PC-9 (cell line): ENCODE results near the gene BLM. TPM values are rescaled to one million over a fixed set of nuclear protein-coding genes. Genes with fewer than 3 reads are reported as not detected.

Experiments
- BruUV-seq: library from RNA; stranded (reverse); fragments of 400-500 nt; replicated peaks from 2 replicates; lab custom pipeline; 2021; lab: Mats Ljungman, UMichigan
- CTCF ChIA-PET: fragments of 300-600 bp; sonication (Branson Sonifier 250); formaldehyde crosslinking; loops from one replicate; lab custom pipeline; 2022; ENCODE audit warnings: antibody characterized with exemption; lab: Charles Lee
- POLR2A ChIA-PET: fragments of 300-600 bp; sonication (Branson Sonifier 250); formaldehyde crosslinking; loops from one replicate; lab custom pipeline; 2022; ENCODE audit warnings: antibody characterized with exemption; ENCODE audit not compliant: unreplicated experiment; lab: Charles Lee
- DNase-seq, 2 experiments: peaks; one replicate each; pipeline versions ENCODE4 v3.0.0 to v3.0.0-alpha.2; 2015 to 2022; ENCODE audit warnings: mixed read lengths in 1 of 2
- H2AFZ ChIP-seq: fragments of 200-600 bp; sonication (generic); 2 replicates; pipeline ENCODE4 v1.8.1; 2017; ENCODE audit warnings: antibody characterized with exemption
- H3F3A ChIP-seq: fragments of 200-600 bp; sonication (generic); 2 replicates; pipeline ENCODE4 v1.8.1; 2017; ENCODE audit warnings: antibody characterized with exemption, mild to moderate bottlenecking, low read depth; ENCODE audit not compliant: insufficient read depth
- H3K27ac ChIP-seq: fragments of 200-600 bp; sonication (generic); 2 replicates; pipeline ENCODE4 v1.6.1; 2016; ENCODE audit warnings: mixed run types
- H3K27me3 ChIP-seq: fragments of 200-600 bp; sonication (generic); 2 replicates; pipeline ENCODE4 v1.6.1; 2016; ENCODE audit warnings: low read depth, mixed run types; ENCODE audit not compliant: insufficient read depth
- H3K36me3 ChIP-seq: fragments of 200-600 bp; sonication (generic); 2 replicates; pipeline ENCODE4 v1.6.1; 2016; ENCODE audit warnings: low read depth, mixed run types
- H3K4me1 ChIP-seq: fragments of 200-600 bp; sonication (generic); replicated peaks from 2 replicates; pipeline ENCODE4 v1.6.1; 2016; ENCODE audit warnings: mixed run types; ENCODE audit not compliant: insufficient read depth
- H3K4me2 ChIP-seq: fragments of 200-600 bp; sonication (generic); 2 replicates; pipeline ENCODE4 v1.6.1; 2017; ENCODE audit warnings: mixed run types
- H3K4me3 ChIP-seq: fragments of 200-600 bp; sonication (generic); 2 replicates; pipeline ENCODE4 v1.6.1; 2016; ENCODE audit warnings: mixed run types
- H3K79me2 ChIP-seq: fragments of 200-600 bp; sonication (generic); 2 replicates; pipeline ENCODE4 v1.6.1; 2017; ENCODE audit warnings: low read depth, mixed run types
- H3K9me2 ChIP-seq: fragments of 200-600 bp; sonication (generic); 2 replicates; pipeline ENCODE4 v1.8.1; 2017; ENCODE audit warnings: mild to moderate bottlenecking; ENCODE audit not compliant: insufficient read depth
- H3K9me3 ChIP-seq: fragments of 200-600 bp; sonication (generic); 2 replicates; pipeline ENCODE4 v1.8.1; 2016; ENCODE audit warnings: low read depth; ENCODE audit not compliant: insufficient read depth
- H4K20me1 ChIP-seq: fragments of 200-600 bp; sonication (generic); 2 replicates; pipeline ENCODE4 v1.8.1; 2017; ENCODE audit not compliant: insufficient read depth
- EZH2 ChIP-seq: fragments of 200-600 bp; sonication (generic); IDR thresholded peaks from 2 replicates; pipeline ENCODE4 v1.8.0; 2017; ENCODE audit warnings: antibody characterized with exemption, low read depth
- intact Hi-C: fragments of 100-400 bp; cut with micrococcal nuclease; formaldehyde crosslinking; loops from one replicate; pipeline ENCODE4 v1.10.0; 2022; ENCODE audit not compliant: unreplicated experiment
- total RNA-seq: library from RNA; stranded (reverse); gene quantifications from 2 replicates; pipeline ENCODE4 v1.2.3, GENCODE V29; 2021
- TF ChIP-seq, protein P1 (sequence below): fragments of 200-600 bp; sonication (generic); conservative IDR thresholded peaks from 2 replicates; pipeline ENCODE4 v1.6.1; 2017; ENCODE audit warnings: mixed run types, antibody characterized with exemption, mild to moderate bottlenecking, moderate library complexity

BLM gene
- total RNA-seq, 1 experiment from 2014 or later, result 19.1 TPM

DNA sequence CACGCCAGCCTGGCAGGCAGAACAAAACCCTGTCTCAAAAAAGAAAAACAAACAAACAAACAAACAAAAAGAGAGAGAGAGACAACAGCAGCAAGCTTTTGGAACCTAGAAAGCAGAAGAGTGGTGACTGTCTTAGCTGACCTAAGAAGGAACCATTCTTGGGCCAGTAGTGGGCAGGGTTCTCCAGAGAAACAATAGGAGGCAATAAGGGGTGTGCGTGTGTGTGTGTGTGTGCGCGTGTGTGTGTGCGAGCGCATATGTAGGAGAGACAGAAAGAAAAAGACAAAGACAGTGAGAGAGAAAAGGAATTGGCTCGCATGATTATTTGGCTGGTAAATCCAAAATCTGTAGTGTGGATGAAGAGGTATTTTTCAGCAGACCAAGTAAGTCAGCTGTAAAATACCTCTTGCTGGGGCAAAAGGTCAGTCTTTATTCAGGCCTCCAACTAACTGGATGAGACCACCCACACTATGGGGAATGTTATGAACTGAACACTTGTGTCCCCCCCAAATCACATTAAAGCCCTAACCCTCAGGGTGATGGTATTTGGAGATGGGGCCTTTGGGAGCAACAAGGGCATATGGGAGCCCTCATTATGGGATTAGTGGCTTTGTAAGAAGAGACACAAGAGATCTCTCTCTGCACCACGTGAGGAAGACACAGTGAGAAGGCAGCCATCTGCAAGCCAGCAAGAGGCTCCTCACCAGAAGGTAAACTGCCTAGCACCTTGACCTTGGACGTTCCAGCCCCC lies 15.1 kb upstream of the BLM start:
- Histone ChIP-seq H3K27me3 (no peaks in the 10 kb centered on the region), H3K4me2 (no peak overlapping the region), H3K9me2 (no peaks in the 10 kb centered on the region), H4K20me1 (no peaks in the 10 kb centered on the region), H3K36me3 (no peaks in the 10 kb centered on the region), H3K27ac (no peak overlapping the region), H3K9me3 (no peaks in the 10 kb centered on the region), H3K4me3 (no peak overlapping the region), H2AFZ (no peak overlapping the region), H3K79me2 (no peaks in the 10 kb centered on the region), H3F3A (no peaks in the 10 kb centered on the region; the same call in 1 of the 2 replicates), H3K4me1 (no peaks in the 10 kb centered on the region)
- no peak for DNase-seq
- intact Hi-C loops, result no loop called here
- TF ChIP-seq, protein P1, sequence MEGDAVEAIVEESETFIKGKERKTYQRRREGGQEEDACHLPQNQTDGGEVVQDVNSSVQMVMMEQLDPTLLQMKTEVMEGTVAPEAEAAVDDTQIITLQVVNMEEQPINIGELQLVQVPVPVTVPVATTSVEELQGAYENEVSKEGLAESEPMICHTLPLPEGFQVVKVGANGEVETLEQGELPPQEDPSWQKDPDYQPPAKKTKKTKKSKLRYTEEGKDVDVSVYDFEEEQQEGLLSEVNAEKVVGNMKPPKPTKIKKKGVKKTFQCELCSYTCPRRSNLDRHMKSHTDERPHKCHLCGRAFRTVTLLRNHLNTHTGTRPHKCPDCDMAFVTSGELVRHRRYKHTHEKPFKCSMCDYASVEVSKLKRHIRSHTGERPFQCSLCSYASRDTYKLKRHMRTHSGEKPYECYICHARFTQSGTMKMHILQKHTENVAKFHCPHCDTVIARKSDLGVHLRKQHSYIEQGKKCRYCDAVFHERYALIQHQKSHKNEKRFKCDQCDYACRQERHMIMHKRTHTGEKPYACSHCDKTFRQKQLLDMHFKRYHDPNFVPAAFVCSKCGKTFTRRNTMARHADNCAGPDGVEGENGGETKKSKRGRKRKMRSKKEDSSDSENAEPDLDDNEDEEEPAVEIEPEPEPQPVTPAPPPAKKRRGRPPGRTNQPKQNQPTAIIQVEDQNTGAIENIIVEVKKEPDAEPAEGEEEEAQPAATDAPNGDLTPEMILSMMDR, result no peak
- TF ChIP-seq EZH2, result no peak
- ChIA-PET POLR2A (interaction anchor here (0.7 kb wide), 1 partner anchor 16 kb away, joined by 4 read pairs; no protein-coding TSS in a partner anchor), CTCF (interaction anchor here (0.7 kb wide), 1 partner anchor 54 kb away, joined by 3 read pairs; no protein-coding TSS in a partner anchor)
- BruUV-seq, result no TSS peak

DNA sequence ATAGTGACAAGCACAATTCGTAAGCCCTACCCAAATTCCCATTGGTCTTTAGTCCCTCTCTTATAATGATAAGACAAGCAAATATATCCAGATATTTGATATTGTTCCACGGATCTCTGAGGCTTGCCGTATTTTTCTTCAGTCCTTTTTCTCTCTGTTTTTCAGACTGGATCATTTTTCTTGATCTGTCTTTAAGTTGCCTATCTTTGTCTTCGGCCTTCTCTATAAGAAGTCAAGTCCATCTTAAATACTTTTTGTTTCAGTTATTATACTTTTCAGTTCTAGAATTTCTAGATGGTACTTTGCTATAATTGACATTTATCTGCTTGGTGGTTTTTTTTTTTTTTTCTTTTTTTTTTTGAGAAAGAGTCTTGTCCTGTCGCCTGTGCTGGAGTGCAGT lies 13.7 kb upstream of the BLM start:
- Histone ChIP-seq H3K4me1 (no peaks in the 10 kb centered on the region), H3K27me3 (no peaks in the 10 kb centered on the region), H3K36me3 (no peaks in the 10 kb centered on the region), H3K9me3 (no peaks in the 10 kb centered on the region), H3K4me3 (no peak overlapping the region), H3K27ac (no peak overlapping the region), H3K79me2 (no peaks in the 10 kb centered on the region), H3K4me2 (no peak overlapping the region), H2AFZ (no peak overlapping the region), H4K20me1 (no peaks in the 10 kb centered on the region), H3K9me2 (no peaks in the 10 kb centered on the region), H3F3A (no peaks in the 10 kb centered on the region; the same call in 1 of the 2 replicates)
- TF ChIP-seq, protein P1, result no peak
- no peak for TF ChIP-seq EZH2
- no TSS peak for BruUV-seq
- no peak for DNase-seq
- intact Hi-C loops, result no loop called here
- ChIA-PET CTCF (no interaction called here), POLR2A (no interaction called here)

DNA sequence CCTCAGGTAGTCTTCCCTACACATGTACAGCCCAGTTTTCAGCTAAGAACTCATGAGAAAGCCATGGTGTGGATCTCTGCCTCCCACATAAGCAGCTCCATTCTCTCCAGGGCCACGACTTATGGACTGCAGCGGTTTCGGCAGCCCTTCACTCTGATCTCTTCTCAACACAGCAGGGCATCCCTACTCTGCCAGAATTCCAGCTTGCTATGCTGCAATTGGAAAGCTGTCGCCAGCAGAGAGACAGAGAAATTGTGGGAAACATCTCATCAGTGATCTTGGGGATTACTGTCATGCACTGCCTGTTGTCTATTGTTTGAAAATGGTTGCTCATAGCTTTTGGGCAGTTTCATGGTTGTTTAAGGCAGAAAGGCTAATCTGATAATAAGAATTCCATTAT lies 11.9 kb upstream of the BLM start:
- Histone ChIP-seq H3F3A (no peaks in the 10 kb centered on the region; the same call in 1 of the 2 replicates), H3K36me3 (no peaks in the 10 kb centered on the region), H3K4me2 (no peak overlapping the region), H3K4me1 (no peaks in the 10 kb centered on the region), H3K27me3 (no peaks in the 10 kb centered on the region), H3K9me2 (no peaks in the 10 kb centered on the region), H2AFZ (no peak overlapping the region), H3K9me3 (no peaks in the 10 kb centered on the region), H3K4me3 (no peak overlapping the region), H4K20me1 (no peaks in the 10 kb centered on the region), H3K27ac (no peak overlapping the region), H3K79me2 (no peaks in the 10 kb centered on the region)
- TF ChIP-seq, protein P1, result no peak
- no peak for TF ChIP-seq EZH2
- BruUV-seq, result no TSS peak
- DNase-seq, result no peak
- ChIA-PET POLR2A (no interaction called here), CTCF (no interaction called here)
- intact Hi-C loops, result no loop called here
